GM12878 (cell line): ENCODE data around the gene LIMS2. TPM values are rescaled to one million over a fixed set of nuclear protein-coding genes. Genes with fewer than 3 reads are reported as not detected.

Source experiments
- ATAC-seq: fragments of 200-7000 bp; cut with Tn5 transposase; 3 replicates; pipeline ENCODE4 v1.9.1; 2020; ENCODE audit warnings: mild to moderate bottlenecking, moderate library complexity
- BruUV-seq: library from RNA; stranded (reverse); fragments of 400-500 nt; replicated peaks from 2 replicates; lab custom pipeline; 2021; lab: Mats Ljungman, UMichigan
- CTCF ChIA-PET: fragments of 300-600 bp; sonication (Branson Sonifier 250); formaldehyde crosslinking; extraction: SDS; loops from one replicate; lab custom pipeline; 2021; ENCODE audit warnings: inconsistent platforms; lab: Yijun Ruan, JAX
- POLR2A ChIA-PET: fragments of 350-600 bp; formaldehyde crosslinking; extraction: SDS; loops from one replicate; lab custom pipeline; 2021; ENCODE audit warnings: inconsistent platforms; lab: Charles Lee
- RAD21 ChIA-PET: fragments of 300-600 bp; sonication (Branson Sonifier 250); formaldehyde crosslinking; loops from one replicate; lab custom pipeline; 2023; ENCODE audit warnings: antibody characterized with exemption; ENCODE audit not compliant: unreplicated experiment; lab: Charles Lee
- SMC1A ChIA-PET: fragments of 300-600 bp; sonication (Branson Sonifier 250); formaldehyde crosslinking; loops from one replicate; lab custom pipeline; 2023; ENCODE audit not compliant: unreplicated experiment, uncharacterized antibody; lab: Charles Lee
- DNase-seq: peaks from one replicate; pipeline ENCODE4 v3.0.0-alpha.2; 2011; ENCODE audit warnings: low read depth, low spot score
- FAIRE-seq: peaks from 3 replicates; lab custom pipeline; 2011; peaks lifted over from hg19 to GRCh38; lab: Jason Lieb, UNC
- H2AFZ ChIP-seq: 2 replicates; pipeline ENCODE4 v1.6.0; 2011; ENCODE audit warnings: low read depth, low read length, control low read depth; ENCODE audit not compliant: control insufficient read depth
- H3K27ac ChIP-seq: 2 replicates; pipeline ENCODE4 v1.5.1; 2011; ENCODE audit warnings: control low read depth; ENCODE audit not compliant: control insufficient read depth, insufficient read depth
- H3K27me3 ChIP-seq, 2 experiments: replicated peaks in 1 of 2; 2 replicates each; pipeline versions ENCODE4 v1.6.0 to v1.6.1; 2011; ENCODE audit warnings: low read length in 1 of 2; ENCODE audit not compliant: control insufficient read depth in 2 of 2, insufficient read depth in 2 of 2
- H3K36me3 ChIP-seq, 2 experiments: 2 replicates each; pipeline ENCODE4 v1.5.1; 2011; ENCODE audit warnings: low read length in 1 of 2; ENCODE audit not compliant: control insufficient read depth in 2 of 2, insufficient read depth in 2 of 2
- H3K4me1 ChIP-seq: 2 replicates; pipeline ENCODE4 v1.6.1; 2011; ENCODE audit warnings: mild to moderate bottlenecking, low read length, moderate library complexity, mixed read lengths; ENCODE audit not compliant: control insufficient read depth, insufficient read depth
- H3K4me2 ChIP-seq: 2 replicates; pipeline ENCODE4 v1.6.0; 2011; ENCODE audit warnings: control low read depth; ENCODE audit not compliant: control insufficient read depth, insufficient read depth
- H3K4me3 ChIP-seq: fragments of 200-600 bp; sonication (generic); 2 replicates; pipeline ENCODE4 v1.5.1; 2016
- H3K79me2 ChIP-seq: 2 replicates; pipeline ENCODE4 v1.6.0; 2011; ENCODE audit warnings: low read length; ENCODE audit not compliant: control insufficient read depth, insufficient read depth
- H3K9ac ChIP-seq: 2 replicates; pipeline ENCODE4 v1.8.0; 2011; ENCODE audit warnings: low read length, control low read depth, mixed read lengths; ENCODE audit not compliant: control insufficient read depth, insufficient read depth
- H3K9me3 ChIP-seq: replicated peaks from 3 replicates; pipeline ENCODE4 v1.5.1; 2011; ENCODE audit warnings: mild to moderate bottlenecking, low read length; ENCODE audit not compliant: control insufficient read depth, insufficient read depth
- H4K20me1 ChIP-seq: 2 replicates; pipeline ENCODE4 v1.6.0; 2011; ENCODE audit not compliant: control insufficient read depth, insufficient read depth
- ATF7 ChIP-seq: fragments of 450-650 bp; IDR thresholded peaks from 2 replicates; pipeline ENCODE4 v1.6.1; 2016; ENCODE audit warnings: low read depth, mild to moderate bottlenecking
- CREB1 ChIP-seq: IDR thresholded peaks from 2 replicates; pipeline ENCODE4 v1.6.1; 2012; ENCODE audit warnings: low read depth, mild to moderate bottlenecking, inconsistent platforms
- E4F1 ChIP-seq: fragments of 450-650 bp; IDR thresholded peaks from 2 replicates; pipeline ENCODE4 v1.6.1; 2018; ENCODE audit warnings: borderline replicate concordance, mild to moderate bottlenecking; ENCODE audit not compliant: partially characterized antibody
- EGR1 ChIP-seq, 2 experiments: IDR thresholded peaks; 1 replicate in 1 of 2; 2 replicates in 1 of 2; pipeline ENCODE4 v1.6.1; 2011 to 2012; ENCODE audit warnings: low read depth in 2 of 2, low read length in 2 of 2, borderline replicate concordance in 1 of 2, mild to moderate bottlenecking in 1 of 2, moderate library complexity in 1 of 2
- EZH2 ChIP-seq: IDR thresholded peaks from 2 replicates; pipeline ENCODE4 v1.6.1; 2012; ENCODE audit warnings: low read depth, mild to moderate bottlenecking, control low read depth, inconsistent platforms, low read length, borderline replicate concordance; ENCODE audit not compliant: control insufficient read depth
- MEF2B ChIP-seq: fragments of 450-650 bp; IDR thresholded peaks from 2 replicates; pipeline ENCODE4 v1.6.1; 2018; ENCODE audit warnings: mild to moderate bottlenecking, moderate library complexity; ENCODE audit not compliant: partially characterized antibody, poor library complexity, severe bottlenecking
- MLLT1 ChIP-seq: fragments of 450-650 bp; IDR thresholded peaks from 2 replicates; pipeline ENCODE4 v1.6.1; 2016; ENCODE audit warnings: mild to moderate bottlenecking
- RBBP5 ChIP-seq: fragments of 200-600 bp; sonication (generic); conservative IDR thresholded peaks from 2 replicates; pipeline ENCODE4 v1.6.1; 2016
- RELA ChIP-seq: fragments of 450-650 bp; IDR thresholded peaks from 2 replicates; pipeline ENCODE4 v1.8.0; 2014; ENCODE audit warnings: borderline replicate concordance; ENCODE audit not compliant: partially characterized antibody
- SREBF2 ChIP-seq: IDR thresholded peaks from 2 replicates; pipeline ENCODE4 v1.6.1; 2012; ENCODE audit warnings: mild to moderate bottlenecking, low read length
- SRF ChIP-seq, 2 experiments: IDR thresholded peaks; 2 replicates each; pipeline ENCODE4 v1.6.1; 2011; ENCODE audit warnings: low read depth in 2 of 2, low read length in 2 of 2, mild to moderate bottlenecking in 1 of 2, moderate library complexity in 1 of 2
- STAT1 ChIP-seq: fragments of 450-650 bp; conservative IDR thresholded peaks from 2 replicates; pipeline ENCODE4 v1.6.1; 2014; ENCODE audit warnings: antibody characterized with exemption, mild to moderate bottlenecking
- WGBS: methylation state at CpG from one replicate; pipeline ENCODE4 v1.1.6; 2016; ENCODE audit warnings: low lambda C conversion rate; ENCODE audit not compliant: insufficient replicate concordance, insufficient coverage; ENCODE audit errors: missing lambda C conversion rate; 5-methylcytosine and 5-hydroxymethylcytosine counted together
- in situ Hi-C: fragments of 300-500 bp; cut with MboI; formaldehyde crosslinking; loops from 9 replicates; pipeline ENCODE4 v1.14.3; 2018; ENCODE audit warnings: mixed read lengths
- intact Hi-C: fragments of 100-400 bp; cut with micrococcal nuclease; formaldehyde crosslinking; loops from one replicate; pipeline ENCODE4 v1.14.2; 2022; ENCODE audit not compliant: unreplicated experiment
- polyA plus RNA-seq, 11 experiments: library from polyadenylated mRNA; depleted of rRNA in 4 of 11; unstranded in 6 of 11; stranded (reverse) in 5 of 11; fragments of >200 nt; fragmentation: Nextera tagmentation in 4 of 11; fragmentation: Illumina TruSeq in 1 of 11; extraction: Ambion mirVana in 4 of 11; extraction: Trizol in 1 of 11; gene quantifications; 1 replicate in 1 of 11; 2 replicates in 10 of 11; pipeline versions ENCODE4 v1.2.1 to v1.2.3, GENCODE V29; 2011 to 2016; ENCODE audit warnings: inconsistent platforms in 2 of 11, missing spikeins in 2 of 11, low read depth in 1 of 11
- total RNA-seq, 4 experiments: library from RNA; depleted of rRNA in 3 of 4; stranded (reverse); fragments of >200 nt in 3 of 4; fragmentation: Illumina TruSeq in 1 of 4; extraction: Trizol in 1 of 4; gene quantifications; 2 replicates each; pipeline versions ENCODE4 v1.2.1 to v1.2.3, GENCODE V29; 2013 to 2021

The LIMS2 gene
- total and polyA plus RNA-seq, 10 of the 15 experiments (the other 5 are each of a cell fraction or from before 2014, with no cell fraction given): 0.06 to 0.81 (median 0.16) TPM; not detected in 2

DNA sequence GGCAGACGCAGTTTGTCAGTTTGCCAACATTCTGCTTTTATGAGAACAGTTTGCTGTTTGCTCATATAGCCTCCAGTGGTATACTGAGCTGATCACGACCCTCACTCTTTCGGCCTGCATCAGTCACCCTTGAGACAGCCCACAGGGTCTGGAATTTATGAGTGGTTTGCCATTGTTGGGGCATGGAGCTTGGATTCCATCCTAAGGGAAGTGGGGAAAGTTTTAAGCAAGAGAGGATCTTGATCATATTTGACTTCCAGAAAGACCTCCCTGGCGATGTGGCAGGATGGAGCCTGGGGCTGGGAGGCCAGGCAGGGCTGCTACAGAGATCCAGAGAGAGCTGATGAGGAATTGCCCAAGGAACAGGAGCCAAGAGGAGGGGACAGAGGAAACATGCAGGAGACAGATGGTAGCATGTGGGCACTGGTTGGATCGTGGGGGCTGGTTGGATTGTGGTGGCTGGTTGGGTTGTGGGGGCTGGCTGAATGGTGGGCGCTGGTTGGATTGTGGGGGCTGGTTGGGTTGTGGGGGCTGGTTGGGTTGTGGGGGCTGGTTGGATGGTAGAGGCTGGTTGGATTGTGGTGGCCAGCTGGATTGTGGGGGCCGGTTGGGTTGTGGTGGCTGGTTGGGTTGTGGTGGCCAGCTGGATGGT, 56.7 kb downstream of the LIMS2 start (continued):
- TF ChIP-seq STAT1: no peak
- TF ChIP-seq EGR1 (IDR thresholded peaks at IDR 0.05; ENCODE audit: borderline replicate concordance in 1 of 2, low read depth in 2 of 2, low read length in 2 of 2): no peak
- TF ChIP-seq E4F1: no peak

- Histone ChIP-seq H4K20me1 (no peaks in the 10 kb centered on the region), H2AFZ (no peak overlapping the region), H3K36me3 (no peaks in the 10 kb centered on the region), H3K4me1 (no peaks in the 10 kb centered on the region), H3K27me3 (no peaks in the 10 kb centered on the region; a peak in 1 of 4 replicates), H3K27ac (no peak overlapping the region), H3K9ac (no peak overlapping the region), H3K4me3 (no peak overlapping the region), H3K4me2 (no peak overlapping the region), H3K9me3 (no peaks in the 10 kb centered on the region; the same call in 2 of the 3 replicates), H3K79me2 (no peaks in the 10 kb centered on the region)
- in situ Hi-C loops: no loop called here
- no peak for FAIRE-seq
- SMC1A ChIA-PET: interaction anchor here (0.7 kb wide), 1 partner anchor 137 kb away, joined by 3 read pairs; no protein-coding TSS in a partner anchor
- 63% methylated on average over 18 of the region's 18 CpGs for WGBS
- RAD21 ChIA-PET: no interaction called here
- CTCF ChIA-PET: interaction anchor here (0.6 to 1.0 kb wide), 2 partner anchors 24 to 159 kb away, joined by 3 read pairs; no protein-coding TSS in a partner anchor
- no peak for DNase-seq
- no peak for TF ChIP-seq SREBF2
- TF ChIP-seq CREB1: no peak
- no peak for TF ChIP-seq MLLT1
- no peak for TF ChIP-seq SRF (IDR thresholded peaks at IDR 0.05; ENCODE audit: low read depth in 2 of 2, low read length in 2 of 2)
- no peak for TF ChIP-seq EZH2
- TF ChIP-seq MEF2B: no peak
- TF ChIP-seq ATF7: no peak
- TF ChIP-seq RELA: no peak
- no peak for TF ChIP-seq RBBP5
- ATAC-seq: no peak
- intact Hi-C loops: no loop called here
- POLR2A ChIA-PET: no interaction called here
- BruUV-seq: no TSS peak
Measured at GRCh38 chr2:127615511-127616166, 59.7 kb downstream of the LIMS2 start.
